HG02970 (cell line): ENCODE measurements around the gene UBE2U.
"Not testable (repeated sequence)": the region's sequence is repeated elsewhere in the genome, so short reads cannot be mapped to it uniquely, and the experiment has no call there.

Source experiments
- ATAC-seq: cut with Tn5 transposase; IDR thresholded peaks from one replicate; pipeline ENCODE4 v1.9.1; 2021; ENCODE audit warnings: mild to moderate bottlenecking, moderate library complexity, moderate number of reproducible peaks; ENCODE audit not compliant: unreplicated experiment, low FRiP score

Gene UBE2U

DNA sequence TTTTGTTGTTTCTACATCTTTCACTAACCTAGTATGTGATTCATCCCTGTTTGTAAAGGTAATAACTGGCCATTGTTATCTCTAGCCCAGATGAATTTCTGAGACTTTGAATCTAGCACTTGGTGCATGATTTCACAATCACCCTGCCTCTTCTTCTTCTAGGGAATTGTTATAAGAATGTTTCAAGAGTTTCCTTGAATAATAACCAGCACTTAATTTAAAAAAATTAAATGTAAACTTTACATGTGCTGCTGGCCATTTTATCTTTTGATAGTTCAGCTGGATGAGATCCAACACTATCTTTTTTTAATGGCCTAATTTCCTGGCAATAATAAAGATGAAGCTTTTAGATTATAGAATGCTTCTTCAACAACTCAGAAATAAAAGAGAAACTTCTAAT is 31.8 kb downstream of the UBE2U start:
- ATAC-seq, result no peak

DNA sequence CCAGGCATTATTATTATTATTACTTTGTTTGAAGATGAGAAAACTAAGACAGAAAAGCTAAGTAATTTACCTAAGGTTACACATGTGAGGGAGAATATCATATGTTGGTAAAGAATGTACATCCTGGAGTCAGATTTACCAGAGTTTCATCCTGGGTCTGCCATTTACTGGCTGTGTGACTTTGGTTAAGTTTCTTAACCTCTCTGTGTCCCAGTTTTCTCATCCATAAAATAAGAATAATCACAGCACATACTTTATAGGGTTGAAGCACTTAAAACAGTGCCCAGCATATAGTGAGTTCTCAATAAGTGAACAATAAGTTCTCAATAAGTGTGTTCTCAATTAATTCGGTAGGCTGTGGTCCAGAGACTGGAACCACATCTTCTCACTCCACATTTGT is 32.5 kb downstream of the UBE2U start:
- no peak for ATAC-seq

DNA sequence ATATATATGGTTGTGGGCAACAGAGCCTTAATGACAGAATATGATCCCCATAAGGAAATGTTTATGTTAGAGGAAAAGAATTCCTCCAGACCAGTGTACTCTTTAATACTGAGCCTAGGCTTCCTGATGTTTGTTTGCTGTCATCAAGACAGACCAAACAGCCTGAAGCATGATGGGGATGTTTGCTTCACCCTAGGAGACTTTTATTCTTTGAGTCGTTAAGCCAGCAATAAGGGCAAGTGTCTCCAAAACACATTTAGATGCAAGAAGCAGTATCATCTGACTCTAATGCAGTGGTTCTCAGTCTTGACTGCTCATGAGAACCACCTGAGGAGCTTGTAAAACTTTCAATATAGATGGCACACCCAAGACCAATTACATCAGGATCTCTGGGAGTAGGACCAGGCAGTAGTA is 33.1 kb downstream of the UBE2U start:
- ATAC-seq, result no peak

GRCh38 chr1:64239519-64239918 is 36.1 kb downstream of the UBE2U start:
- not testable (repeated sequence) for ATAC-seq

GRCh38 chr1:64240206-64240605 is 36.8 kb downstream of the UBE2U start:
- ATAC-seq, result no peak

- ATAC-seq, result no peak
These were observed 37.6 kb downstream of the UBE2U start for GRCh38 chr1:64241069-64241468.

GRCh38 chr1:64242895-64243756 is 39.7 kb downstream of the UBE2U start:
- no peak for ATAC-seq

DNA sequence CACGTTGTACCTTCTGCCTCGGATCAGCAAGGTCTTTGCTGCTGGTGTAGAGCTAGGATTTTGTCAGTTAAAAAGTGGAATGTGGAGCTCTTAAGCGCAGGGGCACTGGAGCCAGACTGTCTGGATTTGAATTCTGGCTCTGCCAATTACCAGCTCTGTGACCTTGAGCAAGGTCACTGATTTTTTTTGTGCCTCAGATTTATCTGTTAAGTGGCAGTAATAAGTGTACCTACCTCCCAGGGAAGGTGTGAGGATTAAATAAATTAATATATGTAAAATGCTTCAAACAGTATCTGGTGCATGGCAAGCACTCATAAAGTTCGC is 40.3 kb downstream of the UBE2U start:
- no peak for ATAC-seq

DNA sequence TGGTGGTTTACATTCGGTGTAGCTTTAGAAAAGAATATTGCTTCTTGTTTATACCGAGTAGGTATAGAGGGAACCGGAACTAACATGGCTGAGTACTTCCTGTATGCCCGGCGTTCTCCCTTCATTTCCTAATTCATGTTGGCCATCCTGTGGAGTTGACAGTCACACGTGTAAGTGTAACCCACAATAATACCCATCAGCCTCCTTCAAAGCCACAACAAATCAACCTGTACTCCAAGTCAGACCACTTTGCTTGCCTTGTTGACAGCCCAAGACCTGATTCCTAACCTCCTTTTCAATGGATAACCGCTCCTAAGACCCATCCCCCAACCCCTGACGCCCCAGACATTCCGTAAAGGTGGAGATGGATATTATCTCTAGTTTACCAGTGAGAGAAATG is 42.1 kb downstream of the UBE2U start:
- ATAC-seq, result no peak

DNA sequence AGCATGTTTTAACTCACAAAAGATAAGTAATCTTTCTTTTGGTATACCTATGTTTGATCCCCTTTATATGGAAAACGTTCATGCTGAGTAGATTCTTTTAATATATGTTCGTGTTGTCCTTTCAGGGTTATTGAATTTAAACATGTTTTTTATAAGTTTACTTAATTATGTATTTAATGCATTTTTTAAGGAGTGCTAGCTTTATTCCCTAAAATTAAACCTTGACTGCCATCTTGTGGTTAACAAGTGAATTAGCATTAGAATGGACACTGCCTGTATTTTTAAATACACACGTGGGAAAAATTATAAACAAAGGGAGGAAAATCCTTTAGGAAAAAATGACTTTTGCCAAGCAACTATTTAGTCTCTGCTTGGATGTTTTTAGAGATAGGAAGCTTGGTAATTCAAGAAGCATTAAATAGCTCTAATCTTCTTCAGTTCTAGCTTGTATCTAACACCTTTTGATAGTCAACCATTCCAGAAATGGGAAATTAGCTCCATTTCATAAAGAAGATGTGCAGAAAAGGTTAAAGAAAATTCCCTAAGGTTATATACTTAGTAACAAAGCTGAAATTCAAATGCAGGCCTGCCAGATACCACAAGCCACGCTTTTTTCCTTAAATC is 43.0 kb downstream of the UBE2U start:
- ATAC-seq, result no peak

DNA sequence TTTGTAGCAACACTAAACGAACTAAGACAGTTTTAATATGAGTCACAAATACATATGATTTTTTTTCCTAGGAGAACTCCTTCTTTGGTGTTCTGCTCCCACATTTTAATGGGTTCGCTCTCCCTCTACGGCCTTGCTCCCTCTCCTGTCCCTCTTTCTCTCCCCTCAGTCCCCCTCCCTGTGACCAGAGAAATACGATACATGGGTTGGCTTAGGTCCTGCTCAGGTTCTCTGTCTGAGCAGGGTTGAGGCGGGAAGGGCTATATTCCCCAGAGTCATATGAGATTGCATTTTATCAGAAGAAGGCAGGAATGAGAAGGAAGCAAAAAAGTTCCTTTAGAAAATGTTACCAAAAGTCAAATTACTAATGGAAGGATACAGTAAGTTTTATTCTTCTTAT is 44.6 kb downstream of the UBE2U start:
- ATAC-seq, result no peak

DNA sequence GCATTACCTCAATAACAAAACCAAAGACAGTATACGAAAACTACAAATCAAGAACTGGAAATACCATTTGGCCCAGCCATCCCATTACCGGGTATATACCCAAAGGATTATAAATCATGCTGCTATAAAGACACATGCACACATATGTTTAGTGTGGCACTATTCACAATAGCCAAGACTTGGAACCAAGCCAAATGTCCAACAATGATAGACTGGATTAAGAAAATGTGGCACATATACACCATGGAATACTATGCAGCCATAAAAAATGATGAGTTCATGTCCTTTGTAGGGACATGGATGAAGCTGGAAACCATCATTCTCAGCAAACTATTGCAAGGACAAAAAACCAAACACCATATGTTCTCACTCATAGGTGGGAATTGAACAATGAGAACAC is 47.0 kb downstream of the UBE2U start:
- ATAC-seq, result not testable (repeated sequence)

GRCh38 chr1:64251971-64252370 is 48.5 kb downstream of the UBE2U start:
- no peak for ATAC-seq

DNA sequence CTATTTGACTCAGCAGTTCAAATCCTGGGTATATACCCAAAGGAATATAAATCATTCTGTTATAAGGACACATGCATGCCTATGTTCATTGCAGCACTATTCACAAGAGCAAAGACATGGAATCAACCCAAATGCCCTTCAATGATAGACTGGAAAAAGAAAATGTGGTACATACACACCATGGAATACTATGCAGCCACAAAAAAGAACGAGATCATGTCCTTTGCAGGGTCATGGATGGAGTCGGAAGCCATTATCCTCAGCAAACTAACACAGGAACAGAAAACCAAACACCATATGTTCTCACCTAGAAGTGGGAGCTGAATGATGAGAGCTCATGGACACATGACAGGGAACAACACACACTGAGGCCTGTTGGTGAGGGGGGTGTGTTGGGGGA is 53.8 kb downstream of the UBE2U start:
- not testable (repeated sequence) for ATAC-seq

DNA sequence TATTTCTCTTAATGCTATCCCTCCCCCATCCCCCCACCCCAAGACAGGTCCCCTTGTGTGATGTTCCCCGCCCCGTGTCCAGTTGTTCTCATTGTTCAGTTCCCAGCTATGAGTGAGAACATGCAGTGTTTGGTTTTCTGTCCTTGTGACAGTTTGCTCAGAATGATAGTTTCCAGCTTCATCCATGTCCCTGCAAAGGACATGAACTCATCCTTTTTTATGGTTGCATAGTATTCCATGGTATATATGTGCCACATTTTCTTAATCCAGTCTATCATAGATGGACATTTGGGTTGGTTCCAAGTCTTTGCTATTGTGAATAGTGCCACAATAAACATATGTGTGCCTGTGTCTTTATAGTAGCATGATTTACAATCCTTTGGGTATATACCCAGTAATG is 55.0 kb downstream of the UBE2U start:
- not testable (repeated sequence) for ATAC-seq

GRCh38 chr1:64263335-64263734 is 59.9 kb downstream of the UBE2U start:
- no peak for ATAC-seq

DNA sequence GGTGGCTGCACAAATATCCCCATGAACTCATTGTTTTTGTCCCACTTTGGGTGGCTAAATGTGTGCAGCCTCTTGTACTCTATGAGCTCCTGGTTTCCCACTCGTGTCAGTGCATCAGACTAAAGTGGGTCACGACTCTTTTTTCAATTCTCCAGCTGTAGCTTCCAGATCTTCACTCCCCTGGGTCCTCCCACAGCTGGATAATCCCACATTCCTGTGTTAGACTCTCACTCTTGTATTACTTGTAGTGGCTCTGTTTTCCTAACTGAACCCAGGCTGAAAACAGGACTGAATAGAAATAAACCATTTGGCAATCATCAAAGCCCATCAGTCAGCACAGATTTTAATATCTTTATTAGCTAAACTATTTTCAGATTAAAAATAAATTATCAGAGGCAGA is 60.4 kb downstream of the UBE2U start:
- ATAC-seq, result no peak

DNA sequence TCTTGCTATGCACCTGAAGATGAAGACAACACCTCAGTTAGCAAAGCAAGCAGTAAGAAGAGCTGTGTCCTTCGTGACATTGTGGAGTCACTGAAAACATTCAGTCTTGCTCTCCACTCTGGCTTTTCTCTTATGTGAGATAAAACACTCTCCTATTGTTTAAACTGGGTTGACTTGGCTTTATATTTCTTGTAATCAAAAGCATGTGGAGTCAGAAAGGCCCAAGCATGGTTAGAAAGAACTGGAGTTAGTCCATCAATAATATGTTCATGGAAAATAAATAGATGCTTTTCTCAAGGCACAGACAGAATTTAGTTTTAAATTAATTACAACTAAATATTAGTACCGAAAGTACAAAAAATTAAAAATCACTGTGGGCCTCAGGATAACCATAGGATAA is 61.7 kb downstream of the UBE2U start:
- ATAC-seq, result no peak

- ATAC-seq, result no peak
These were observed 63.6 kb downstream of the UBE2U start for GRCh38 chr1:64266991-64267390.

- no peak for ATAC-seq
These were observed 65.5 kb downstream of the UBE2U start for GRCh38 chr1:64268653-64269557.

DNA sequence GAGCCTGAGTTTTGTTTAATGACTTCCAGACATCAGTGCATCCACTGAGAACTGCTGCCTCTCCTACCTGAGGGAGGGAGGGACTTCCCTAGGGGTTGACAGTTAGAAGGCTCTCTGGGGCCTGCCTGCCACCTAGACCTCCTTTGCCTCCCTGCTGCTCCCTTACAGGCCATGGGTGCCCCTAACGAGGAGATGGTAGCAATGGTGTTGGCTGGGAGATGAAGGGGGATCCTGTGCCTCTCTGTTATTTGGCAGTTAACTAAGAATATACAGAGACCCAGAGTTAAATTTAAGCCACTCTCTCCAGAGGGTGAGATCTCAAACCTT is 66.1 kb downstream of the UBE2U start:
- no peak for ATAC-seq
